H1 (cell line): ENCODE measurements around the gene TRNP1. TPM values are rescaled to one million over a fixed set of nuclear protein-coding genes. Genes with fewer than 3 reads are reported as not detected.

Experiments used
- JUN ChIP-seq: IDR thresholded peaks from 2 replicates; pipeline ENCODE4 v1.6.1; 2011; ENCODE audit warnings: low read depth, mild to moderate bottlenecking, improper control_type of control experiment, low read length
- NANOG ChIP-seq: IDR thresholded peaks from 2 replicates; pipeline ENCODE4 v1.6.1; 2011; ENCODE audit warnings: low read length, low read depth, mild to moderate bottlenecking, inconsistent platforms; ENCODE audit not compliant: insufficient read depth, poor library complexity, severe bottlenecking
- RBBP5 ChIP-seq: IDR thresholded peaks from 2 replicates; pipeline ENCODE4 v1.7.1; 2012; ENCODE audit warnings: low read depth, mild to moderate bottlenecking, inconsistent platforms, low read length, moderate library complexity, borderline replicate concordance
- TEAD4 ChIP-seq: IDR thresholded peaks from 2 replicates; pipeline ENCODE4 v1.6.1; 2012; ENCODE audit warnings: low read depth, low read length, inconsistent platforms, mixed read lengths
- polyA plus RNA-seq, 7 experiments: library from polyadenylated mRNA; depleted of rRNA in 3 of 7; stranded (reverse) in 5 of 7; unstranded in 2 of 7; fragments of >200 nt in 5 of 7; fragments of 200-250 nt in 2 of 7; gene quantifications; 1 replicate in 5 of 7; 2 replicates in 1 of 7; 4 replicates in 1 of 7; pipeline versions ENCODE4 v1.2.1 to v1.2.3, GENCODE V29; 2011 to 2013; ENCODE audit warnings: missing spikeins in 2 of 7, mixed read lengths in 2 of 7
- total RNA-seq: library from RNA; stranded (reverse); fragmentation: NEBNext Ultra II Directional; extraction: Animal tissue kit (Norgen Biotek cat#: 25700); gene quantifications from 2 replicates; pipeline ENCODE4 v1.2.1, GENCODE V29; 2021

TRNP1 gene
- total and polyA plus RNA-seq, 2 of the 8 experiments (the other 6 are each of a cell fraction or from before 2014, with no cell fraction given) = 51.7 to 102 TPM

- TF ChIP-seq NANOG = no peak
- no peak for TF ChIP-seq RBBP5
- TF ChIP-seq JUN = no peak
- no peak for TF ChIP-seq TEAD4
- TF ChIP-seq, all 59 proteins: peak for 2
These were observed 16.2 kb downstream of the TRNP1 start (continued) for GRCh38 chr1:27009601-27010197.
